HEK293 (cell line): ENCODE data around the gene ACTN4.

Experiments
- CTCF ChIA-PET: fragments of 350-600 bp; formaldehyde crosslinking; extraction: SDS; loops from one replicate; lab custom pipeline; 2021; ENCODE audit warnings: antibody characterized with exemption; lab: Yijun Ruan, JAX
- POLR2A ChIA-PET: fragments of 300-600 bp; formaldehyde crosslinking; extraction: SDS; loops from one replicate; lab custom pipeline; 2020; ENCODE audit warnings: antibody characterized with exemption, inconsistent platforms; lab: Yijun Ruan, JAX
- H3K27ac ChIP-seq: fragments of 200-500 bp; sonication (Bioruptor generic); 2 replicates; pipeline ENCODE4 v1.5.1; 2014; ENCODE audit warnings: low read depth, low read length, control low read depth, inconsistent platforms; ENCODE audit errors: extremely low read depth
- H3K36me3 ChIP-seq, 2 experiments: fragments of 200-500 bp in 1 of 2; sonication (Bioruptor generic) in 1 of 2; 1 replicate in 1 of 2; 2 replicates in 1 of 2; pipeline ENCODE4 v1.5.1; 2014 to 2017; ENCODE audit warnings: inconsistent platforms in 2 of 2, low read length in 2 of 2; ENCODE audit not compliant: control insufficient read depth in 2 of 2, insufficient read depth in 1 of 2
- H3K4me1 ChIP-seq: fragments of 200-500 bp; sonication (Bioruptor generic); 2 replicates; pipeline ENCODE4 v1.5.1; 2014; ENCODE audit warnings: mild to moderate bottlenecking, low read length, inconsistent platforms; ENCODE audit not compliant: control insufficient read depth, insufficient read depth
- H3K4me3 ChIP-seq: 2 replicates; pipeline ENCODE4 v1.5.1; 2011; ENCODE audit warnings: low read depth, mild to moderate bottlenecking, control low read depth, low read length, moderate library complexity
- H3K9me3 ChIP-seq: fragments of 200-500 bp; sonication (Bioruptor generic); 2 replicates; pipeline ENCODE4 v1.5.1; 2014; ENCODE audit warnings: low read depth, low read length, inconsistent platforms; ENCODE audit not compliant: control insufficient read depth, insufficient read depth
- BCL6B ChIP-seq: fragments of 450-650 bp; formaldehyde crosslinking; IDR thresholded peaks from 2 replicates; pipeline ENCODE4 v1.5.1; 2017; ENCODE audit warnings: missing biosample characterization, missing genetic modification characterization
- GFI1B ChIP-seq: fragments of 450-650 bp; formaldehyde crosslinking; IDR thresholded peaks from 2 replicates; pipeline ENCODE4 v1.5.1; 2016; ENCODE audit warnings: missing biosample characterization, missing genetic modification characterization
- GLI2 ChIP-seq: fragments of 450-650 bp; formaldehyde crosslinking; IDR thresholded peaks from 2 replicates; pipeline ENCODE4; 2017; ENCODE audit warnings: missing biosample characterization, missing genetic modification characterization, low read depth, borderline replicate concordance
- KLF1 ChIP-seq: fragments of 450-650 bp; formaldehyde crosslinking; IDR thresholded peaks from 2 replicates; pipeline ENCODE4 v1.5.1; 2016; ENCODE audit warnings: missing biosample characterization, missing genetic modification characterization
- OVOL3 ChIP-seq: fragments of 450-650 bp; formaldehyde crosslinking; IDR thresholded peaks from 2 replicates; pipeline ENCODE4 v1.5.1; 2016; ENCODE audit warnings: missing biosample characterization, missing genetic modification characterization
- PRDM6 ChIP-seq: fragments of 450-650 bp; formaldehyde crosslinking; IDR thresholded peaks from 2 replicates; pipeline ENCODE4 v1.5.1; 2017; ENCODE audit warnings: missing biosample characterization, missing genetic modification characterization
- SP3 ChIP-seq: fragments of 450-650 bp; formaldehyde crosslinking; IDR thresholded peaks from 2 replicates; pipeline ENCODE4 v1.5.1; 2016; ENCODE audit warnings: missing biosample characterization, missing genetic modification characterization
- ZBTB10 ChIP-seq: fragments of 450-650 bp; formaldehyde crosslinking; IDR thresholded peaks from 2 replicates; pipeline ENCODE4 v1.5.1; 2016; ENCODE audit warnings: missing biosample characterization, missing genetic modification characterization
- ZBTB11 ChIP-seq: fragments of 450-650 bp; formaldehyde crosslinking; conservative IDR thresholded peaks from 2 replicates; pipeline ENCODE4 v1.5.1; 2016; ENCODE audit warnings: low read depth, missing biosample characterization, missing genetic modification characterization
- ZBTB7A ChIP-seq: fragments of 450-650 bp; formaldehyde crosslinking; IDR thresholded peaks from 2 replicates; pipeline ENCODE4 v1.5.1; 2016; ENCODE audit warnings: low read depth, missing biosample characterization, missing genetic modification characterization
- ZFP3 ChIP-seq: fragments of 450-650 bp; formaldehyde crosslinking; IDR thresholded peaks from 2 replicates; pipeline ENCODE4 v1.5.1; 2016; ENCODE audit warnings: low read depth, missing biosample characterization, missing genetic modification characterization
- ZIC2 ChIP-seq: fragments of 450-650 bp; formaldehyde crosslinking; IDR thresholded peaks from 2 replicates; pipeline ENCODE4 v1.5.1; 2016; ENCODE audit warnings: missing biosample characterization, missing genetic modification characterization
- ZNF16 ChIP-seq: fragments of 450-650 bp; formaldehyde crosslinking; IDR thresholded peaks from 2 replicates; pipeline ENCODE4 v1.5.1; 2016; ENCODE audit warnings: low read depth, missing biosample characterization, missing genetic modification characterization
- ZNF18 ChIP-seq: fragments of 450-650 bp; formaldehyde crosslinking; IDR thresholded peaks from 2 replicates; pipeline ENCODE4 v1.5.1; 2016; ENCODE audit warnings: missing biosample characterization, missing genetic modification characterization
- ZNF335 ChIP-seq: fragments of 450-650 bp; formaldehyde crosslinking; conservative IDR thresholded peaks from 2 replicates; pipeline ENCODE4 v1.5.1; 2016; ENCODE audit warnings: missing biosample characterization, missing genetic modification characterization
- ZNF341 ChIP-seq: fragments of 450-650 bp; formaldehyde crosslinking; IDR thresholded peaks from 2 replicates; pipeline ENCODE4; 2016; ENCODE audit warnings: low read depth, missing biosample characterization, missing genetic modification characterization
- ZNF398 ChIP-seq: fragments of 450-650 bp; formaldehyde crosslinking; IDR thresholded peaks from 2 replicates; pipeline ENCODE4 v1.5.1; 2017; ENCODE audit warnings: missing biosample characterization, missing genetic modification characterization
- ZNF48 ChIP-seq: fragments of 450-650 bp; formaldehyde crosslinking; IDR thresholded peaks from 2 replicates; pipeline ENCODE4 v1.5.1; 2016; ENCODE audit warnings: missing biosample characterization, missing genetic modification characterization
- ZNF521 ChIP-seq: fragments of 450-650 bp; formaldehyde crosslinking; IDR thresholded peaks from 2 replicates; pipeline ENCODE4 v1.5.1; 2017; ENCODE audit warnings: missing biosample characterization, mild to moderate bottlenecking, missing genetic modification characterization
- ZNF530 ChIP-seq: fragments of 450-650 bp; formaldehyde crosslinking; IDR thresholded peaks from 2 replicates; pipeline ENCODE4 v1.5.1; 2016; ENCODE audit warnings: low read depth, missing biosample characterization, missing genetic modification characterization
- ZNF600 ChIP-seq: fragments of 450-650 bp; formaldehyde crosslinking; IDR thresholded peaks from 2 replicates; pipeline ENCODE4 v1.5.1; 2016; ENCODE audit warnings: missing biosample characterization, missing genetic modification characterization
- ZNF658 ChIP-seq: fragments of 450-650 bp; formaldehyde crosslinking; IDR thresholded peaks from 2 replicates; pipeline ENCODE4; 2016; ENCODE audit warnings: missing biosample characterization, missing genetic modification characterization

Gene ACTN4

GRCh38 chr19:38701455-38702063, 54.1 kb downstream of the ACTN4 start:
- TF ChIP-seq SP3 (tag by site-specific recombination) (no peak), ZBTB10 (no peak), ZFP3 (no peak), ZIC2 (tag by site-specific recombination) (peak; percentile 80), ZNF16 (tag by site-specific recombination) (no peak), BCL6B (tag by site-specific recombination) (no peak), ZNF48 (tag by site-specific recombination) (no peak)
- TF ChIP-seq, all 188 proteins: peak for 1
- Histone ChIP-seq H3K9me3 (no peaks in the 10 kb centered on the region), H3K36me3 (peaks cover 51 to 77% of the 10 kb centered on the region in 2 experiments), H3K27ac (peak overlapping the region; percentile 37; the same call in 1 of the 2 replicates), H3K4me1 (no peaks in the 10 kb centered on the region), H3K4me3 (no peak overlapping the region)
- ChIA-PET CTCF (interaction anchor here (0.7 kb wide), 1 partner anchor 164 kb away, joined by 3 read pairs; no protein-coding TSS in a partner anchor), POLR2A (no interaction called here)

- H3K4me1 ChIP-seq, result no peaks in the 10 kb centered on the region
- POLR2A ChIA-PET, result interaction anchor here (0.7 kb wide), 1 partner anchor 19 kb away, joined by 3 read pairs; no protein-coding TSS in a partner anchor
- no peak for TF ChIP-seq ZBTB11
- no peak for TF ChIP-seq GFI1B
- no peak for TF ChIP-seq GLI2 (tag by site-specific recombination)
- no peak for TF ChIP-seq ZNF335 (tag by site-specific recombination)
- no peak for TF ChIP-seq ZBTB7A (tag by site-specific recombination)
- no peak for TF ChIP-seq ZNF18 (tag by site-specific recombination)
- TF ChIP-seq ZNF521, result no peak
- TF ChIP-seq PRDM6 (tag by site-specific recombination), result no peak
- TF ChIP-seq KLF1 (tag by site-specific recombination), result no peak
- no peak for TF ChIP-seq ZNF341 (tag by site-specific recombination)
- no peak for TF ChIP-seq ZNF600 (tag by site-specific recombination)
- TF ChIP-seq OVOL3 (tag by site-specific recombination), result no peak
- TF ChIP-seq ZNF398 (tag by site-specific recombination), result no peak
- TF ChIP-seq ZNF658 (tag by site-specific recombination), result no peak
- no peak for TF ChIP-seq ZNF530
Measured at GRCh38 chr19:38702278-38702677, 54.8 kb downstream of the ACTN4 start.

More at GRCh38 chr19:38702278-38702677, 54.8 kb downstream of the ACTN4 start:
- no peaks in the 10 kb centered on the region for H3K9me3 ChIP-seq
- peak overlapping the region; percentile 17; the same call in 1 of the 2 replicates for H3K27ac ChIP-seq
- CTCF ChIA-PET, result interaction anchor here (1.3 kb wide), 1 partner anchor 228 kb away, joined by 4 read pairs; the partner anchor contains the start of genes MRPS12 and SARS2
- no peak overlapping the region for H3K4me3 ChIP-seq
- H3K36me3 ChIP-seq, result peaks cover 54 to 77% of the 10 kb centered on the region in 2 experiments
